ENCODE data around the gene ANTXR2.

The ANTXR2 gene

GRCh38 chr4:80092088-80092487, 19.1 kb upstream of the ANTXR2 start:
- TF ChIP-seq TAF1 (IDR thresholded peaks at IDR 0.05; ENCODE audit: borderline replicate concordance, insufficient read depth, low read length) (no peak), FOXP2 (optimal IDR thresholded peaks at IDR 0.05; ENCODE audit: borderline replicate concordance, extremely low read depth, extremely low read length, insufficient read depth) (no peak), REST (IDR thresholded peaks at IDR 0.05; ENCODE audit: insufficient read depth in 1 of 2, low read depth in 2 of 2, low read length in 2 of 2) (no peak), POLR2AphosphoS5 (IDR thresholded peaks at IDR 0.05; ENCODE audit: low read depth, low read length) (no peak), SIN3A (IDR thresholded peaks at IDR 0.05; ENCODE audit: borderline replicate concordance, insufficient read depth, low read length) (no peak)

GRCh38 chr4:80091688-80092087, 18.7 kb upstream of the ANTXR2 start:
- TF ChIP-seq TAF1 (IDR thresholded peaks at IDR 0.05; ENCODE audit: borderline replicate concordance, insufficient read depth, low read length) (no peak), FOXP2 (optimal IDR thresholded peaks at IDR 0.05; ENCODE audit: borderline replicate concordance, extremely low read depth, extremely low read length, insufficient read depth) (no peak), SIN3A (IDR thresholded peaks at IDR 0.05; ENCODE audit: borderline replicate concordance, insufficient read depth, low read length) (no peak), POLR2AphosphoS5 (IDR thresholded peaks at IDR 0.05; ENCODE audit: low read depth, low read length) (no peak), REST (IDR thresholded peaks at IDR 0.05; ENCODE audit: insufficient read depth in 1 of 2, low read depth in 2 of 2, low read length in 2 of 2) (no peak)

- no peak for TF ChIP-seq FOXP2 (optimal IDR thresholded peaks at IDR 0.05; ENCODE audit: borderline replicate concordance, extremely low read depth, extremely low read length, insufficient read depth)
- no peak for TF ChIP-seq TAF1 (IDR thresholded peaks at IDR 0.05; ENCODE audit: borderline replicate concordance, insufficient read depth, low read length)
- no peak for TF ChIP-seq REST (IDR thresholded peaks at IDR 0.05; ENCODE audit: insufficient read depth in 1 of 2, low read depth in 2 of 2, low read length in 2 of 2)
- no peak for TF ChIP-seq SIN3A (IDR thresholded peaks at IDR 0.05; ENCODE audit: borderline replicate concordance, insufficient read depth, low read length)
Measured at GRCh38 chr4:80091184-80091583, 18.2 kb upstream of the ANTXR2 start.

GRCh38 chr4:80090090-80090489, 17.1 kb upstream of the ANTXR2 start:
- TF ChIP-seq POLR2AphosphoS5 (IDR thresholded peaks at IDR 0.05; ENCODE audit: low read depth, low read length) (no peak), FOXP2 (optimal IDR thresholded peaks at IDR 0.05; ENCODE audit: borderline replicate concordance, extremely low read depth, extremely low read length, insufficient read depth) (no peak), SIN3A (IDR thresholded peaks at IDR 0.05; ENCODE audit: borderline replicate concordance, insufficient read depth, low read length) (no peak), TAF1 (IDR thresholded peaks at IDR 0.05; ENCODE audit: borderline replicate concordance, insufficient read depth, low read length) (no peak), REST (IDR thresholded peaks at IDR 0.05; ENCODE audit: insufficient read depth in 1 of 2, low read depth in 2 of 2, low read length in 2 of 2) (no peak)

- TF ChIP-seq REST (IDR thresholded peaks at IDR 0.05; ENCODE audit: insufficient read depth in 1 of 2, low read depth in 2 of 2, low read length in 2 of 2), result no peak
- TF ChIP-seq POLR2AphosphoS5 (IDR thresholded peaks at IDR 0.05; ENCODE audit: low read depth, low read length), result no peak
- TF ChIP-seq SIN3A (IDR thresholded peaks at IDR 0.05; ENCODE audit: borderline replicate concordance, insufficient read depth, low read length), result no peak
- TF ChIP-seq TAF1 (IDR thresholded peaks at IDR 0.05; ENCODE audit: borderline replicate concordance, insufficient read depth, low read length), result no peak
- no peak for TF ChIP-seq FOXP2 (optimal IDR thresholded peaks at IDR 0.05; ENCODE audit: borderline replicate concordance, extremely low read depth, extremely low read length, insufficient read depth)
Measured at GRCh38 chr4:80088471-80088870, 15.4 kb upstream of the ANTXR2 start.

Data from PFSK-1 (cell line).